SJCRH30 (cell line): Measurements from ENCODE around the gene PIP5K1A. TPM values are rescaled to one million over a fixed set of nuclear protein-coding genes. Genes with fewer than 3 reads are reported as not detected.
A peak's percentile ranks its signal among the peaks of the same experiment; 100 is the strongest.

Source experiments
- DNase-seq, 2 experiments: peaks; one replicate each; pipeline ENCODE4 v3.0.0-alpha.2; 2015 to 2020
- H3K27ac ChIP-seq: fragments of 250-450 bp; sonication (Bioruptor Pico); 2 replicates; pipeline ENCODE4 v1.5.1; 2020; ENCODE audit warnings: mild to moderate bottlenecking, moderate library complexity
- H3K27me3 ChIP-seq: fragments of 250-450 bp; sonication (Bioruptor Pico); 2 replicates; pipeline ENCODE4 v1.5.1; 2020; ENCODE audit warnings: mild to moderate bottlenecking, moderate library complexity
- H3K36me3 ChIP-seq: fragments of 250-450 bp; sonication (Bioruptor Pico); 2 replicates; pipeline ENCODE4 v1.5.1; 2020; ENCODE audit warnings: mild to moderate bottlenecking, moderate library complexity
- H3K4me1 ChIP-seq: fragments of 250-450 bp; sonication (Bioruptor Pico); 2 replicates; pipeline ENCODE4 v1.5.1; 2020; ENCODE audit warnings: mild to moderate bottlenecking, moderate library complexity
- H3K4me3 ChIP-seq: fragments of 250-450 bp; sonication (Bioruptor Pico); 2 replicates; pipeline ENCODE4 v1.5.1; 2020; ENCODE audit warnings: mild to moderate bottlenecking, moderate library complexity
- H3K9me3 ChIP-seq: fragments of 250-450 bp; sonication (Bioruptor Pico); replicated peaks from 2 replicates; pipeline ENCODE4 v1.5.1; 2020; ENCODE audit warnings: mild to moderate bottlenecking, moderate library complexity
- total RNA-seq: library from RNA; depleted of rRNA; stranded (reverse); fragments of >200 nt; shearing (Covaris generic); gene quantifications from 2 replicates; pipeline ENCODE4 v1.2.3, GENCODE V29; 2014

Gene PIP5K1A
- total RNA-seq, 1 experiment from 2014 or later = 99.3 TPM

DNA sequence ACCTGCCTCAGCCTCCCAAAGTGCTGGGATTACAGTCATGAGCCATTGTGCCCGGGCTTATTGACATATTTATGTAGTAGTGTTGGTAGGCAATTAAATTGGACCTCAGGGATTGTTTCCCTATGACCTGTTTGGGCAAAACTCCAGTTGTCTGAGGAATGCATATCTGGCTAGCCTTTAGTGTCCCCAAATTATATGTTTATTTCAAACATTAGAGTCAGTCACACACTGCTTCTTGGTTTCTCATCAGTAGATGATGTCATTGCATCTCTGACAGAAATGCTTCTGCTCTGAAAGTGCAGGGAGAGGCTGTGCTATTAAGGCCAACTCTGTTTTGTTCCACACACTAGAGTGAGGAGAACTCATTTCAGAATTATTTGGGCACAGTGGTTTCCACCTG is 12.5 kb downstream of the PIP5K1A start:
- Histone ChIP-seq H3K9me3 (no peaks in the 10 kb centered on the region), H3K27me3 (no peaks in the 10 kb centered on the region), H3K4me1 (no peaks in the 10 kb centered on the region), H3K36me3 (peaks cover 48% of the 10 kb centered on the region), H3K27ac (no peak overlapping the region), H3K4me3 (no peak overlapping the region)
- no peak for DNase-seq

DNA sequence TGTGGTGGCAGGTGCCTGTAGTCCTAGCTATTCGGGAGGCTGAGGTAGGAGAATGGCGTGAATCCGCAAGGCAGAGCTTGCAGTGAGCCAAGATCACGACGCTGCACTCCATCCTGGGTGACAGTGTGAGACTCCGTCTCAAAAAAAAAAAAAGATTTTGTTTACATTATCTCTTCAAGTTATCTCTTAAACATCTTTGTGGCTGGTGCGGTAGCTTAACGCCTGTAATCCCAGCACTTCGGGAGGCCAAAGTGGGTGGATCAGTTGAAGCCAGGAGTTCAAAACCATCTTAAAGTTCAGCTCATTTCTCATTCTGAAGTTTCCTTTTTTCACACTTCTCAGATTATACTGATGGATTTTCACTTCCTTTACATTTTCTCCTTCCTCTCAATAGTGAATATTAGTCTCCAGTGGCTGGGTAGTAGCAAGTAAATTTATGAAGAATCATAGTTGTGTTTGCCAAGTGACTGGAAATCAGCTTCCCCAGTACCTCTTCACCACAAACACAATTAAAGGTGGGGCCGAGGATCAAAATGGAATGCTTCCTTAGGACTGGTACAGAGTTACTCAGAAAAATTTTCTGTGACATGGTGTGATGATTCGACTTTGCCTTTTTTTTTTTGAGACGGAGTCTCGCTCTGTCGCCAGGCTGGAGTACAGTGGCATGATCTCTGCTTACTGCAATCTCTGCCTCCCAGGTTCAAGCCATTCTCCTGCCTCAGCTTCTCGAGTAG is 13.8 kb downstream of the PIP5K1A start:
- H3K27ac ChIP-seq = no peak overlapping the region
- H3K36me3 ChIP-seq = peaks cover 35% of the 10 kb centered on the region
- DNase-seq = no peak
- no peaks in the 10 kb centered on the region for H3K27me3 ChIP-seq
- no peaks in the 10 kb centered on the region for H3K9me3 ChIP-seq
- no peak overlapping the region for H3K4me3 ChIP-seq
- no peaks in the 10 kb centered on the region for H3K4me1 ChIP-seq

DNA sequence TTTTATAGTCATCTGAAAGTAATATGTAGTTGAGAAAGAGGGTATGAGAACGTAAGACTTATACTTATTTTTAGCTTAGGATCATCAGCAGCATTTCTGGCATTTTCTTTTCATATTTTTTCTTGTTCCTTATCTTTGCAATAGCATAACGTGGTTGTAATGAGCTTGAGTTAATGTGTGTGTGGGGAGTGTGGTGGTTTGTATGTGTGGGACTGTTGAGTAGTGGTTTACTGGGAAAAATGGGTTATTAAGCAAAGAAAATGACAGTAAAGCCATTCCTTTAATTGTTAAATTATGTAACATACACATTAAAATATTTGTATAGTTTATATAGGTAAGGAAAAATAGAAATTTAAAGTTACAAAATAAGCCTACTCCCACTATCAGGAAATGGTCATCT is 15.2 kb downstream of the PIP5K1A start:
- Histone ChIP-seq H3K4me3 (no peak overlapping the region), H3K27ac (no peak overlapping the region), H3K36me3 (peaks cover 31% of the 10 kb centered on the region), H3K9me3 (no peaks in the 10 kb centered on the region), H3K4me1 (no peaks in the 10 kb centered on the region), H3K27me3 (no peaks in the 10 kb centered on the region)
- no peak for DNase-seq

DNA sequence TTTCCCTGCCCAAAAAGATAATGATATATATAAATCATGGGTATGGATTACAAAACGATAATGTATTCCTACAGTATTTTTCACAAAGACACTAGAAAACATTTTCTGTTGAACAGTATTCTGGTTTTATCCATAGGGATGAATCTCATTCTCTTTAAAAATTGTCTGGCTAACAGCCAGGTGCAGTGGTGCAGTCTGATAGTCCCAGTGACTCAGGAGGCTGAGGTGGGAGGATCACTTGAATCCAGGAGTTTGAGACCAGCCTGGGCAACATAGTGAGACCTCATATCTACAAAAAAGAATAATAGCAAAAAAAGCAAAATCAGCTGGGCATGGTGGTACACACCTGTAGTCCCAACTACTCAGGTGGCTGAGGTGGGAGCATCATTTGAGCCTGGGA is 23.3 kb downstream of the PIP5K1A start:
- H3K27ac ChIP-seq = no peak overlapping the region
- no peaks in the 10 kb centered on the region for H3K4me1 ChIP-seq
- H3K36me3 ChIP-seq = peaks cover 13% of the 10 kb centered on the region
- no peaks in the 10 kb centered on the region for H3K9me3 ChIP-seq
- DNase-seq = no peak
- no peak overlapping the region for H3K4me3 ChIP-seq
- no peaks in the 10 kb centered on the region for H3K27me3 ChIP-seq

DNA sequence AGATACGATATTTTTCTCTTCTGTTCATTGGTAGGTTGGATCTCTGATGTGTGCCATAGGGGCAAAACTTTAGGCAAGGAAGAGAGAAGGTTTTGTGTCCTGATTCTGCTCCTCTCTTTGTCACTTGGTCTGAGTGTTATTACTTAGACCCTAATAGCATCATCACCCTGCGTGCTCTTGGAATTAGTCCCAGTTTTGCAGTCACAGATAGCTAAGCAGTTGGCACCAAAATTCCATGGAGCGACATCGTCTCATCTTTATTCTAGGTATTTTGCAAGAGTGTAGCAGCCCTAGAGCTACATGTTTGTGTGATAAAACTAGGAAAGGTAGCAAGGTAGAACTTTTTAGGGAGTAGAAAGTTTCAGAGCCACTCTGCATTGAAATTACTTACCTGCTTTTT is 23.8 kb downstream of the PIP5K1A start:
- H3K27ac ChIP-seq = no peak overlapping the region

DNA sequence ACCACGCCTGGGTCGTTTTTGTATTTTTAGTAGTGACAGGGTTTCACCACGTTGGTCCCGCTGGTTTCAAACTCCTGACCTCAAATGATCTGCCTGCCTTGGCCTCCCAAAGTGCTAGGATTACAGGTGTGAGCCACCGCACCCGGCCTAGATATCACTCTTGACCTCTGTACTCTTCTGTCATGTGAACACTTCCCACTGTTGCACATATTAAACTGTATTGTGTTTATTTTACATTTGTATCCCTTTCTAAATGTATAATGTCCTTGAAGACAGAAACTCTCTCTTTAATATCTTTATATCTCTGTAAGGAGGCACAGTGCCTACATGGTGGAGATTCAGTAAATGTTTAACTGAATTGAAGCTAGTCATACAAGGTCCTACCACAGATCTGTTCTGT is 36.9 kb downstream of the PIP5K1A start:
- no peaks in the 10 kb centered on the region for H3K27me3 ChIP-seq
- H3K36me3 ChIP-seq = peaks cover 81% of the 10 kb centered on the region
- DNase-seq = no peak
- peaks cover 3% of the 10 kb centered on the region; the same call in 1 of the 2 replicates for H3K4me1 ChIP-seq
- H3K9me3 ChIP-seq = no peaks in the 10 kb centered on the region
- H3K27ac ChIP-seq = no peak overlapping the region
- H3K4me3 ChIP-seq = no peak overlapping the region

More for the DNA sequence above, 23.8 kb downstream of the PIP5K1A start:
- no peaks in the 10 kb centered on the region for H3K27me3 ChIP-seq
- H3K4me1 ChIP-seq = no peaks in the 10 kb centered on the region
- peaks cover 18% of the 10 kb centered on the region for H3K36me3 ChIP-seq
- H3K4me3 ChIP-seq = no peak overlapping the region
- DNase-seq = no peak
- H3K9me3 ChIP-seq = no peaks in the 10 kb centered on the region

DNA sequence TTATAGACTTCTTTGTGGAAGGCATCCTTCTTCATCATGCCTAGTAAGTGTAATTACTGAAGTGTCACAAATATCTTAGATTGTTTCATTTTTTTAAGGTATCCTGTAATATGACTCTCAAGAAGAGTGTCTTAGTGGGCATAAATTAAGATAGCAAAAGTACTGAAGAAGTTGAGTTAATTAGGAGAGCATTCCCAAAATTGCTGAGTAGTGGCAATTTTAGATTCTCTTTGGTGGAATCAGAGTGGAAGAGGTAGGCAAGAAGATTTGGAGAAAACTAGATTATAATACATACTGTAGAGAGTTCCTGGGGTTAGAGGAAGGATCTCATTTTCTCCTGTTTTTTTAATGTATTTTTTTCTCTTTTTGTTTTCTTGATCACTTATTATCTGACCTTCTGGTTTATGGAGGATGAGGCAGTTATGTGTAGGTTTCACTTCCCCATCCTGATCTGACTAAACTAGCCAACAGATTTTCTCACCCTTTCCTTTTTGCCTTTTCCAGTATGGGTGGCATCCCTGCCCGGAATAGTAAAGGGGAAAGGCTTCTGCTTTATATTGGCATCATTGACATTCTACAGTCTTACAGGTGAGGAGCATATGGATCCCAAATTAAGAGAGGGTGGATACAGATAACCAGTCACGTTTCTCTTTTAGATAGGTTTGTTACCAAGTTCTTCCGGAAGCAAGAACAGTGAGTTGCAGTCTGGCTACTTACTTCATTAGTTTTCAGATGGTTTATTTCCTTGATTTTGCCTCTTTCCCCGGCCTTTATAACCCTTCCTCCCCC is 39.5 kb downstream of the PIP5K1A start:
- Histone ChIP-seq H3K36me3 (peaks cover 80% of the 10 kb centered on the region), H3K4me1 (peaks cover 3% of the 10 kb centered on the region; the same call in 1 of the 2 replicates), H3K9me3 (no peaks in the 10 kb centered on the region), H3K27me3 (no peaks in the 10 kb centered on the region), H3K27ac (no peak overlapping the region), H3K4me3 (no peak overlapping the region)
- no peak for DNase-seq

DNA sequence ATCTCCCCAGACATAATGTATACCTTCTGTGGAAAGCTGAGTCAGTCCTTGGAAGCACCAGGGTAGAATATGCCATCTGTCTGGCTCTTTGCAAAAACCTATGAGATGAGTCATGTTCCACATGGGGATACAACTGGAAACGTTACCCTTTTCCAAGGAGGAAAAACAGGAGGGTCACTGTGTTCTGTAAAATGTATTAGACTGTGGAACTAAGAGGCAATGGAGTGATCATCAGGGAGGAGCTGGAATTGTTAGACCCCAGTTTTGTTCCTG is 40.1 kb downstream of the PIP5K1A start:
- no peak overlapping the region for H3K27ac ChIP-seq
- DNase-seq = peak in 1 of 2 experiments; percentile 16

DNA sequence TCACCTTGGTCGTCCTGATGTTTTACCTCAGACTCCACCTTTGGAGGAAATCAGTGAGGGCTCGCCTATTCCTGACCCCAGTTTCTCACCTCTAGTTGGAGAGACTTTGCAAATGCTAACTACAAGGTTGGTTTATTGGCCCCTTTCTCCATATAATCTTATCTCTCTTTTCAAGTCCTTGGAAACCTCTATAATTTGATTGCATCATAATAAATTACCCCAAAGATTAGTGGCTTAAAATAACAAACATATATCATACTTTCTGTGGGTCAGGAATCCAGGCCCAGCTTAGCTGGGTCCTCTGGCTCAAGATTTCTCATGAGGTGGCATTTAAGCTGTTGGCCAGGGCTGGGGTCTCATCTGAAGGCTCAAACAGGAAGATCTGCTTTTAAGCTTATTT is 44.1 kb downstream of the PIP5K1A start:
- no peak for DNase-seq
- H3K36me3 ChIP-seq = peaks cover 81% of the 10 kb centered on the region
- no peaks in the 10 kb centered on the region for H3K27me3 ChIP-seq
- H3K27ac ChIP-seq = no peak overlapping the region
- no peak overlapping the region for H3K4me3 ChIP-seq
- peaks cover 3% of the 10 kb centered on the region; the same call in 1 of the 2 replicates for H3K4me1 ChIP-seq
- H3K9me3 ChIP-seq = no peaks in the 10 kb centered on the region

More for the DNA sequence above, 40.1 kb downstream of the PIP5K1A start:
- Histone ChIP-seq H3K4me3 (no peak overlapping the region), H3K36me3 (peaks cover 80% of the 10 kb centered on the region), H3K9me3 (no peaks in the 10 kb centered on the region), H3K27me3 (no peaks in the 10 kb centered on the region), H3K4me1 (peaks cover 3% of the 10 kb centered on the region; the same call in 1 of the 2 replicates)

DNA sequence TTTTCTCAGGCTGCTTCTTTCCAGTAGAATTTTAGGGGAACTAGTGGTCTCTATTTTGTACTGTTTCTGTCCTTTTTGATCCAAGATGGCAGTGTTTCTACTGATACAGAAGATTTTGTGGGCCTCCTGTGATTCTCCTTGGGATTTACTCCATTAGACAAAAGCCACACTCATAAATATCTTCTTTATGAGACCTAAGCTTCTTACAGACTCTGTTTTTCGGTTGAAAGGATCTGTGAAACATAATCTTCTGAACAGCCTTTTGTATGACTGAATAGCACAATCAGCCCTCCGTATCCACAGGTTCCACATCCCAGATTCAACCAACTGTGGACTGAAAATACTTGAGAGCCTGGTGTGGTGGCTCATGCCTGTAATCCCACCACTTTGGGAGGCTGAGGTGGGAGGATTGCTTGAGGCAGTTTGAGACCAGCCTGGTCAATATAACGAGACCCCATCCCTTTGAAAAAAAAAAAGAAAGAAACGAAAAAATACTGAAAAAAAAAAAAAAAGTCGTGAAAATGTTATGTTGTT is 45.4 kb downstream of the PIP5K1A start:
- Histone ChIP-seq H3K27ac (no peak overlapping the region), H3K9me3 (no peaks in the 10 kb centered on the region), H3K4me3 (no peak overlapping the region), H3K36me3 (peaks cover 72% of the 10 kb centered on the region), H3K4me1 (no peaks in the 10 kb centered on the region; the same call in 1 of the 2 replicates), H3K27me3 (no peaks in the 10 kb centered on the region)
- DNase-seq = no peak

DNA sequence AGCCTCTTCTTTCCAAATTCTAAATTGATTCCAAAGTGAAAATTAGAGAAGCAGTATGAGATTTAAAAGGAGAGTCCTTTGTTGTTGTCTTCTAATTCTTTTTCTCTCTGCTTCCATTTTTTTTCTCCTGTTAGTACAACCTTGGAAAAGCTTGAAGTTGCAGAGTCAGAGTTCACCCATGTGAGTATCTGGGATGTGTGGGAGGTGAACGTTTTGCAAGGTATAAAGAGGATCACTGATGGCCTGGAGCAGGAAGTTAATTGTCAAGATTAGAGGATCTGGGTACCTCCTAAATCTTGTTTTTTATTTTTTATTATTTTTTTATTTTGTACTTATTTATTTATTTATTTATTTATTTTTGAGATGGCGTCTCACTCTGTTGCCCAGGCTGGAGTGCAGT is 48.4 kb downstream of the PIP5K1A start:
- DNase-seq = no peak
- H3K27ac ChIP-seq = no peak overlapping the region
- H3K4me1 ChIP-seq = no peaks in the 10 kb centered on the region
- no peaks in the 10 kb centered on the region for H3K9me3 ChIP-seq
- no peaks in the 10 kb centered on the region for H3K27me3 ChIP-seq
- no peak overlapping the region for H3K4me3 ChIP-seq
- peaks cover 59% of the 10 kb centered on the region for H3K36me3 ChIP-seq

DNA sequence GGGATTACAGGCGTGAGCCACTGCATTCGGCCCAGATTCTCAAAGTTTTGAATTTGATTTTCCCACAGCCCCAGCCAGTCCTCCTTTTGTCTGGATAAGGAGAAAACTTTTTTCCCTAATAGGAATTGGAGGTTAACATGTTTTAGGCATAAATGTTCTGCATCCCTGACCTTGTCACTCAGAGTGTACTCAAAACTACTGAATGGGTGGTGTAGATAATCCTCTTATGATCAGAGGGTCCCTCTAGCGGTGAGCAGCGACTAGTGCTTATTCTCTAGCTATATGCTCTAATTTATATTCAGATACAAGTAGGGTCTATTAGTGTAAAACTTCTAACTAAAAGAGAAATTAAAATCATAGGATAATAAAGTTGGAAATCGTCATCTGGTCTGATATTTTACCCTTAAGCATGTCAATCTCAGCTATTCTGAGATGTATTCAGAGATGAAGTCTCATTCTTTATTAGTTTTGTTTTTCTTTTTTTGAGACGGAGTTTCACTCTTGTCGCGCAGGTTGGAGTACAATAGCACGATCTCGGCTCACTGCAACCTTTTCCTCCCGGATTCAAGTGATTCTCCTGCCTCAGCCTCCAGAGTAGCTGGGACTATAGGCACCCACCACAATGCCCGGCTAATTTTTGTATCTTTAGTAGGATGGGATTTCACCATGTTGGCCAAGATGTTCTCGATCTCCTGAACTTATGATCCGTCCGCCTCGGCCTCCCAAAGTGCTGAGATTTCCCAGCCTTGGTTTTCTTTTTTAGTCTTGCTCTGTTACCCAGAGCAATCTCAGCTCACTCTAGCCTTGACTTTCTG is 53.5 kb downstream of the PIP5K1A start:
- H3K27ac ChIP-seq = no peak overlapping the region
- peak; percentile 56 to 75 for DNase-seq

DNA sequence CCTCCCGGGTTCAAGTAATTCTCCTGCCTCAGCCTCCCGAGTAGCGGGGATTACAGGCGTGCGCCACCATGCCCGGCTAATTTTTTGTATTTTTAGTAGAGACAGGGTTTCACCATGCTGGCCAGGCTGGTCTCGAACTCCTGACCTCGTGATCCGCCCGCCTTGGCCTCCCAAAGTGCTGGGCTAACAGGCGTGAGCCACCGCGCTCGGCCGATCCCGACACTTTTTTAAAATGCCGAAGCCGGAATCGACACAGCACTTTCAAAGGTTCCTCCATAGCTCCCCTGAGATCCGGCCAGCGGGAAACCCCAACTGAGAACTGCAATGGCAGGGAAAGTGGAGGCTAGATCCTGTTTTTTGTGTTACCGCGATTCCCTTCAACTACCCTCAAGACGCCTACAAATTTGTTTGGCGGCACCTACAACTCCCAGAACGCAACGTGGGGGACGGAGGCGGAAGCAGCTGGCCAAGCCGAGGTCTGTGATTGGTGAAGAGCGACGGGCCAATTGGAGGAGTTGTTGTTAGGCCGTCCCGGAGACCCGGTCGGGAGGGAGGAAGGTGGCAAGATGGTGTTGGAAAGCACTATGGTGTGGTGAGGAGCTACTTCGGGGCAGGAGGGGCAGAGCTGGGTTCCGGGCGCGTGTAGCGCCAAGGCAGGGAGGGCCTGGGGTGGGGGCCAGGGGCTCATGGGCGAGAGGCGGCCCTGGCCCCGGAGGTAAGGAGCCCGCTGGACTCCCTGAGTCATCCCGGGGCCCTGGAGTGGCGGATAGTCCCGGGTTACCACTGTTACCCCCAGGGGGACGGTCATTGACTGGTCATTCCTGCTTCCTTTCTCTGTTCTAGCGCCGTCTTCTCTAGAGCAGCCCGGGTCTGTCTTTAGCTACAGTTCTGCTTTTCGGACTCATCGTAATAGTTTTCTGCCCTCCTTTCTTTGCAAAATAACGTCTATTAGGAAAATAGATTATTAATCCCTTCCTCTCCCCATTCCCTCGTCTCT is 56.2 kb downstream of the PIP5K1A start, which contains the start of gene PSMD4:
Gene PSMD4 (plus strand): TSS at position 518 of the 997 bp plus-strand sequence. CDS start 49 bp downstream, at position 567.
- Histone ChIP-seq H3K27me3 (no peaks in the 10 kb centered on the region), H3K27ac (peak within 1 kb of the TSS; percentile 80), H3K4me1 (no peaks in the 10 kb centered on the region), H3K36me3 (peaks cover 8% of the 10 kb centered on the region), H3K4me3 (peak within 1 kb of the TSS; percentile 82), H3K9me3 (no peaks in the 10 kb centered on the region)
- peak; percentile 94 to 97 for DNase-seq

More for the DNA sequence above, 53.5 kb downstream of the PIP5K1A start:
- H3K4me1 ChIP-seq = no peaks in the 10 kb centered on the region
- H3K4me3 ChIP-seq = no peak overlapping the region
- H3K27me3 ChIP-seq = no peaks in the 10 kb centered on the region
- no peaks in the 10 kb centered on the region for H3K9me3 ChIP-seq
- peaks cover 21% of the 10 kb centered on the region for H3K36me3 ChIP-seq
